Activated effector memory CD4-positive, alpha-beta T cell treated with Interleukin-2 at 50 U/mL for 16 hours (primary cell): ENCODE data around the gene LARP4B.

ENCODE experiments used
- DNase-seq: peaks from one replicate; pipeline ENCODE4 v3.0.0-alpha.2; 2020

LARP4B gene

GRCh38 chr10:921471-922414 lies 9.8 kb downstream of the LARP4B start:
- no peak for DNase-seq

GRCh38 chr10:920450-920849 lies 11.1 kb downstream of the LARP4B start:
- no peak for DNase-seq

- DNase-seq, result no peak
Observed at GRCh38 chr10:919481-919880, 12.0 kb downstream of the LARP4B start.

DNA sequence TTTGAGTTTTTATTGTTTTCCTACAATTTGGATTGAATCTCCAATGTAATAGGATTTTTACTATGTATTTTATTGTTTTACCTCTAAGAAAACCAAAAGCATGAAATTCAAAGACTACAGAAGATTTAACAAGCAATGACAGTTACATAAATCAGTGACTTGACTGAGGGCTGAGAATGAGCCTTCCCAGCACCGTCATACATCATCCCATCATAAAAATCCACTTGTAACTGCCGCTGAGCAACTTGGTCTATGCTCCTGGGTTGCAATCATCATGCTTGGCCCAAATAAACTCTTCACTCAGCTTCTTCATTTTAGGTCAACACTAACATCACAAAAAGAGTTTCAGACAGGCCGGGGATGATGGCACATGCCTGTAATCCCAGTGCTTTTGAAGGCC lies 13.5 kb downstream of the LARP4B start:
- DNase-seq, result no peak

- DNase-seq, result no peak
Observed at GRCh38 chr10:917416-917720, 14.1 kb downstream of the LARP4B start.

DNA sequence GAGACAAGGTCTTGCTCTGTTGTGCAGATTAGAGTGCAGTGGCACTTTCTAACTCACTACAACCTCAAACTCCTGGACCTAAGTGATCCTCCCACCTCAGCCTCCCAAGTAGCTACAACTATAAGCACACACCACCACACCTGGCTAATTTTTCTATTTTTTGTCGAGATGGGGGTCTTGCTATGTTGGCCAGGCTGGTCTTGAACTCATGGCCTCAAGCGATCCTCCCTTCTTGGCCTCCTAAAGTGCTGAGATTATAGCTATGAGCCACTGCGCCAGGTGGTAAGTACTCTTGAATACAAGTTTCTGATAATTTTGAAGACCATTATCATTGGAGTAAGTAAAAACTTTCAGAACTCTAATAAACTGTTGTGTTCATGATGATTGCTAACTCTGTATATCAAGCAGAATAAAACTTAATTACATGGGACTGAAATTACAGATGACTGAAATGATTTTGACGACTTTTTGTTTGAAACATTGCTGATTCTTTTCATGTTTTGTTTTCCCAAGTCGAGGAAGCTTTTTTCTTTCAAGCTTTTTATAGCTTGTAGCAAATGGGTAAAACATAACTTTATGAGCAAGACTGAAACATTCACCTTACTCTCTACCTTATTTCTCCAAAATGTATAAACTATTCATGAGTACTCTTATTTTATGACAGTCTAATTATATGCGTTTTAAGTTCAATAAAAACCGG lies 14.6 kb downstream of the LARP4B start:
- DNase-seq, result no peak

GRCh38 chr10:909831-910230 lies 21.7 kb downstream of the LARP4B start:
- DNase-seq, result no peak

DNA sequence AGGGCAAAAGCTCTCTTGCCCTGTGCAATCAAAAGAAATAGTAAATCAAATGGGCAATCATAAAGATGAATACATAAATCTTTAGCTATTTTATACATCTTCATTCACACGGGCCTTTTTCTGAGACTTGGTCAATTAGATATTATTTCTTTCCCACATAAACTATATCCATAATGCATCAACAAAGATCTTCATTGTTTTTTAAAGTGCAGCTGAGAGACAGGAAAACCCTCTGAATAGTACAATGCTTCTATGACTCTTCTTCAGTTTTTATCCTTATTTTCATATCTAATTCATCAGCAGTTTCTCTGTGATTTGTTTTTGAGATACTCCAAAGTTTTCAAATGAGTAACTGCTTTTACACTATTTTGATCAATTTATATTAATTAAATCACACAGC lies 25.5 kb downstream of the LARP4B start:
- no peak for DNase-seq

- no peak for DNase-seq
Observed at GRCh38 chr10:905503-905902, 26.0 kb downstream of the LARP4B start.

DNA sequence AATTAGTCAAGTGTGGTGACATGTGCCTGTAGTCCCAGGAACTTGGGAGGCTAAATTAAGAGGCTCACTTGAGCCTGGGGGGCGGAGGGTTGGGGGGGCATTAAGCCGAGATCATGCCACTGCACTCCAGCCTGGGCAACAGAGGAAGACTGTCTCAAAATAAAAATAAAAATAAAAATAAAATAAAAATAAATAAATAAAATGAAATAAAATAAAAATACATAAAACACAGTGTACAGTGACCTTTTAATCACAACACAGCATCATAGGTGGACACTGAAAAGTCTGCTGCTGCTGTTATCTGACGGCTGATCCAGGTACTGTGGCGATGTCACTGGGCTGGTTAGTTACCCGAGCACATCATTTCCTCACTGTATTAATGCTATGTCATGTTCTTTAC lies 27.1 kb downstream of the LARP4B start:
- no peak for DNase-seq

GRCh38 chr10:898141-898540 lies 33.4 kb downstream of the LARP4B start:
- DNase-seq, result no peak

- no peak for DNase-seq
Observed at GRCh38 chr10:896982-897381, 34.5 kb downstream of the LARP4B start.

DNA sequence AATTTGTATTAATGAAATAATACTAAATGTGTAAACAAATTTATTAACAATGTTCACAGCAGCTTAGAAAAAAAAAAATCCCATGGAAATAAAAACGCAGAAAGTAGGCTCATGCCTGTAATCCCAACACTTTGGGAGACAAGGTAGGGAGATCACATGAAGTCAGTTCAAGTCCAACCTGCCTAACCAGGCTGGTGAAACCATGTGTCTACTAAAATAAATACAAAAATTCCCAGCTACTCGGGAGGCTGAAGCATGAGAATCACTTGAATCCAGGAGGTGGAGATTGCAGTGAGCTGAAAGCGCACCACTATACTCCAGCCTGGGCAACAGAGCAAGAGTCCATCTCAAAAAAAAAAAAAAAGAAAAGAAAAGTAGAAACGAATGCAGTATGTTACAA lies 36.2 kb downstream of the LARP4B start:
- DNase-seq, result no peak

- DNase-seq, result no peak
Observed at GRCh38 chr10:878895-879294, 52.6 kb downstream of the LARP4B start.

GRCh38 chr10:878333-878759 lies 53.2 kb downstream of the LARP4B start:
- no peak for DNase-seq

DNA sequence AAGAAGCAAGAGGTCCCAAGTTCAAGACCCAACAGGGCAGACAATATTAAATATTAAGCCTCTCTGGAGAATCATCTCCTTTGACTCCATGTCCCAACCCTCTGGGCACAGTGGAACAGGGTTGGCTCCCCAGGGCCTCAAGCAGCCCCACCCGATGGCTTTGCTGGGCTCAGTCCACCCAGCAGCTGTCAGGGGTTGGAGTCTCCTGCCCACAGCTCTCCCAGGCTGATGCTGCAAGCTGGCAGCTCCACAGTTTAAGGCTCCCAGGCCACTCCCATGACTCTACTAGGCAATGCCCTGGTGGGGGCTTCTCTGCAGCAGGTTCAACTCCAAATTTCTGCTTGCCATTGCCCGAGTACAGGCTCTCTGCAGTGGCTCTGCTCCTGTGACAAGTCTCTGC lies 55.1 kb downstream of the LARP4B start:
- no peak for DNase-seq

DNA sequence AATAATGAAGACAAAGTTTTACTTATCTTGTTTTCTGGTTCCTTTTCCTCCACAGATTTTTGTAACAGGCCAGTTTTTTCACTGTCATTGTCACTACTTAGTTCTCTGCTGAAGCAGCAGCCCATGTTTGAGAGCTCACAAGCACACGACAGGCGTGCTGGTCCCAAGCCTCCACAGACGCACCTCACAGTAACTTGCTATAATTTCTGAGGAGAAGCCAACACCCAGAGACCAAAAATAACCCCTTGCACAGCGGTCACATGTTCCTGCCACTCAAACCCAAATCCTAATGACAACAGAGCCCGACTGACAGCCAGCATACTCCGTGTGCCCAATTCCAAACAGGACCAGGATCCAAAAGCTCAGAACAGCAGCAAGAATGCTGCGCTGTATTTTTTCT lies 58.5 kb downstream of the LARP4B start:
- no peak for DNase-seq

DNA sequence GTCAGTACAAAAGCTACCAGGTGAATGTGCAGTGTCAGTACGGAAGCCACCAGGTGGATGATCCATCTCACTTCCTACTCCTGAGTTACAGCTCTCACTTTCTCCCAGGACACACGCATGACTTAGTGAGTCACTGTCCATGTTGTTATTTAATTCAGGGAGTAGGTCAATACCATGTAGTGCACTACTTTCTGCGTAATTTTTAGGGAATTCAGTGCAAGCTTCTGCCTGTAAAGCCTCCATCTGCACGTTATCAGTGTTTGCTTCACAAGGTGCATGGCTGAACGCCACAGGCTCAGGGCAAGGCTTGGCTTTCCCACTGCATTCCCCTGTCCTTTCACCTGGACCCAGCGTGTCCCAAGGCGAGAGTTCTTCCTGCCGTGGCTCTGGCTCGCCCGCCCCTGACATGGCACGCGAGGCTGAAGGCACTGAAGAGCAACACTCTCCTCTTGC lies 59.5 kb downstream of the LARP4B start:
- DNase-seq, result no peak

GRCh38 chr10:870564-871166 lies 60.8 kb downstream of the LARP4B start:
- no peak for DNase-seq

GRCh38 chr10:869171-869570 lies 62.3 kb downstream of the LARP4B start:
- DNase-seq, result no peak

GRCh38 chr10:867807-868206 lies 63.7 kb downstream of the LARP4B start:
- no peak for DNase-seq

DNA sequence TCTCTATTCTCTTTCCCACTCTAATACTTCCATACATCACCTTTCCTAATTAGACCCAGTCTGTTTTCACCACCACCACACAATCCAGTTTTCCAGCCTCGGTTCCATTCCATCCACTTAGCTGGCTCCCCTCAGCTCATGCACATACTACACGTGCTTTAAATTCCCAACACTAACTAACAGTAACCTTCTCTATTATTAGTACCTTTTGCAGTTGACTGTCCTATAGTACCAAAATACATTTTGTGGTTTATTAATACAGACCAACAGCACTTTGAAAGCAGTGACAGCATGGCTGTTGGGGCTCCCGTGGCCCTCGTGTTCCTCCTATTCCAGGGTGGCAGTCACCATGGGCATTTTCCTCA lies 64.9 kb downstream of the LARP4B start:
- DNase-seq, result no peak

DNA sequence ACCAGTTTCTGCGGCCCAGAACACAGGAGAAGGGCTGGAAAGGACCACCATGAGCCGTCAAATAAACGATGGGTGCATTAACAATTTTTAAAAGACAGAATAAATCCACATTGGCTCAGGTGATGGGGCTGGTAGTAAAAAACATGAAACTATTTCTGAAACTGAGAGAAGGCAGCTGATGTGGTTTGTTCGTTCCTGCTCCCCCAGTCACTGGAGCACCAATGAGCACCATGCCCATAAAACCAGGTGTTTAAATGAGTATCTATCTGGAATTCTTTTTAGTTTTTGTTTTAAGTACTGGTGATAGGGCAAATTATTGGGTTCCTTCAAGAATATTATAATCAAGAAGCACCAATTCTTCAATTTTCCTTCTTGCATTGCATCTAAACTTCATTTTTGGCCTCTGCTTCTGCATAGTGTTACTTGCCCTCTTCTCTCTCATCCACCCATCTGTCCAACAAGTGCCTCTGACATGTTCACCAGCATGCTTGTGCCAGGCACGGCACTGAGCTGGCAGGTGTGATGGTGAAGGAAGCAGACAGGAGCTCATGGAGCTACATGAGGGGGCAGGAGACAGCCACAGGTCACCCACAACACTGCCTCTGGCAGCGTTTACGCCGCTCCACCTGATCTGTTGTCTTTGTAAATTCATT lies 65.5 kb downstream of the LARP4B start:
- no peak for DNase-seq

DNA sequence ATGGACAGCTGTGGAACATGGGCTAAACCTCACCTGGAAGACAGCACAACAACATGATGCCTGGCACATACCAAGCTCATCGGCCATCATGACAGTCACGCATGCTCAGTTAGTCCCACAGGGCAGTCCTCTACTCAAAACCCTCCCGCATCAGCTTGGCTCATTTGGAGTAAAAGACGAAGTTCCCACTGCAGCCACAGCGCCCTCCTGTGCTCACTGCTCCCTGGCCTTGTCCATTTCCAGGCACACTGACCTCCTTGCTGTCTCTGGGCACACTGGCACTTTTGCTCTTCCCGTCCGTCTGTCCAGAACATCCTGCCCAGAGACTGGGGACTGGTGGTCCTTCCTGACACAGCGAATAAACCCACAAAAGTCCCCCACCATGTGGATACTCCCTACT lies 66.2 kb downstream of the LARP4B start:
- no peak for DNase-seq
